ENCODE results near the gene OR6B3. TPM values are rescaled to one million over a fixed set of nuclear protein-coding genes. Genes with fewer than 3 reads are reported as not detected.
A peak's percentile ranks its signal among the peaks of the same experiment; 100 is the strongest.

Gene OR6B3
- total and polyA plus RNA-seq, 12 donors, result not detected

DNA sequence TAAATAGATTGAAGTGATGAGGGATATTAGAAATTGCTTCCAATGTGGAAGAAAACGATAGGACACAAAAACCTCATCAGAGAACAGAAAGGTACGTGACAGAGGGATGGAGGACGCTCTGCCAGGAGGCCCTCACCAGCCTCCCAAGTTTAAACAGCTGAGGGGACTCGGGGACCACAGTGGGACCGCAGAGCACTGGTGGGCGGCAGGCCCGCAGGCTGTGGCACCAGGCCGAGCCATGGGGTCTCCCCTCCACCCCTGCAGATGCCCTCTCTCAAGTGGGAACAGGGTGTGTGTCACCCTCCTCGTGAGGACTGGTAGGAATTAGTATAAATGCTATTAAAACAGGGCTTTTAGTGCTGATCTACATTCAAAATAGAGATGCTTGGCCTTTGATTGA is 39.0 kb downstream of the OR6B3 start:
- Histone ChIP-seq H3K4me1 (no peaks in the 10 kb centered on the region), H3K27ac (no peak overlapping the region), H3K4me3 (no peak overlapping the region), H3K36me3 (peaks cover 0 to 100% (median 71%) of the 10 kb centered on the region in 9 donors), H3K9me3 (no peaks in the 10 kb centered on the region), H3K27me3 (no peaks in the 10 kb centered on the region)
- peak in 1 of 8 donors; percentile 45 for ATAC-seq
- TF ChIP-seq CTCF (IDR thresholded peaks at IDR 0.05), result no peak
- DNase-seq, result no peak
- intact Hi-C loops (cut with DNase I), result no loop called here
- WGBS, 2 donors, result 95 to 97% methylated on average over 9 of the region's 9 CpGs

- peaks cover 0 to 100% (median 69%) of the 10 kb centered on the region in 9 donors for H3K36me3 ChIP-seq
- H3K27ac ChIP-seq, result no peak overlapping the region
- H3K27me3 ChIP-seq, result no peaks in the 10 kb centered on the region
- intact Hi-C loops (cut with DNase I), result no loop called here
- DNase-seq (no peak), ATAC-seq (no peak)
- no peak overlapping the region for H3K4me3 ChIP-seq
- no peaks in the 10 kb centered on the region for H3K4me1 ChIP-seq
- no peaks in the 10 kb centered on the region for H3K9me3 ChIP-seq
- WGBS, 2 donors, result 98% methylated on average over 1 of the region's 1 CpG
- peak in 2 of 9 donors; percentile 12 to 16 for TF ChIP-seq CTCF (IDR thresholded peaks at IDR 0.05)
These were observed 40.0 kb downstream of the OR6B3 start for GRCh38 chr2:240013343-240013742.

DNA sequence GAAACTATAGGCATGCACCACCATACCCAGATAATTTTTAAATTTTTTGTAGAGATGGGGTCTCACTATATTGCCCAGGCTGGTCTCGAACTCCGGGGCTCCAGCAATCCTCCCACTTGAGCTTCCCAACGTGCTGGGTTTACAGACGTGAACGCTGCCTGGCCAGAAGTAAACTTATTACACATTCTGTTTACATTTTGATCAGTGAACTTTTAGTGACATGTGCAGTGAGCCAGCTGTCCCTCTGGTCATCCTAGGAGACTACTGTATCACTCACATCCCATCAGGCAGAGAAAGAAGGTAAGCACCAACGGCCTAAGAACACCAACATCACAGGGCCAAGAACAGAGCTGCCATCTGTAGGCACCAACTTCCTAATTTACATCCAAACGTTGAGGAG is 50.3 kb downstream of the OR6B3 start:
- H3K27me3 ChIP-seq, result no peaks in the 10 kb centered on the region
- intact Hi-C loops (cut with DNase I), result no loop called here
- no peaks in the 10 kb centered on the region for H3K9me3 ChIP-seq
- peaks cover 0 to 100% (median 70%) of the 10 kb centered on the region in 9 donors for H3K36me3 ChIP-seq
- ATAC-seq (no peak), DNase-seq (no peak)
- no peak overlapping the region for H3K27ac ChIP-seq
- 86% methylated on average over 7 of the region's 7 CpGs for WGBS, 2 donors
- TF ChIP-seq CTCF (IDR thresholded peaks at IDR 0.05), result no peak
- no peak overlapping the region for H3K4me3 ChIP-seq
- H3K4me1 ChIP-seq, result peaks cover 0 to 3% (median 0%) of the 10 kb centered on the region in 9 donors

- TF ChIP-seq CTCF (IDR thresholded peaks at IDR 0.05), result no peak
- no peaks in the 10 kb centered on the region for H3K9me3 ChIP-seq
- intact Hi-C loops (cut with DNase I), result no loop called here
- H3K4me3 ChIP-seq, result no peak overlapping the region
- no peak for DNase-seq
- H3K27ac ChIP-seq, result no peak overlapping the region
- peaks cover 0 to 99% (median 52%) of the 10 kb centered on the region in 9 donors for H3K36me3 ChIP-seq
- peaks cover 0 to 7% (median 0%) of the 10 kb centered on the region in 9 donors for H3K4me1 ChIP-seq
- 94% methylated on average over 11 of the region's 11 CpGs for WGBS, 2 donors
- H3K27me3 ChIP-seq, result no peaks in the 10 kb centered on the region
- no peak for ATAC-seq
These were observed 52.6 kb downstream of the OR6B3 start for GRCh38 chr2:240000671-240001070.

Data from heart right ventricle (tissue), 16 donors.